ENCODE results near the gene TPTE.
"Not testable (repeated sequence)": the region's sequence is repeated elsewhere in the genome, so short reads cannot be mapped to it uniquely, and the experiment has no call there.

The TPTE gene

DNA sequence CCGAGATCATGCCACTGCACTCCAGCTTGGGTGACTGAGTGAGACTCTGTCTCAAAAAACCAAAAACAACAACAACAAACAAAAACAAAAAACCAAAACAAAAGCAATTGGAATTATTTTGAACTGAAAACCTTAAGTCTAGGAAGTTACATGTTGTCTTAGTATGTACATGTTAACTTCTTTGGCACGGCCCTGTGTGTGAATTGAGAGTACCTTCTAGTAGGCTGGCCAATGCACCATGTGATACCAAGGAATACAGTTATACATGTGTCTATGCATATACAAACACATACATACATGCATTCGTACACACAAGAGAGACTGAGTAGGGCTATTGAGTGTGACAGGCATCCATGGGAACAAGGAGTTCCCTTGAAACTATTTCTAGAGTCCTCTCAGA, 18.6 kb downstream of the TPTE start:
- POLR2A ChIA-PET = no interaction called here
- no peak overlapping the region for H3K4me3 ChIP-seq (ENCODE audit: low read depth, low read length)
- H3K27ac ChIP-seq (ENCODE audit: extremely low read depth, low read depth, low read length) = no peak overlapping the region
- no peaks in the 10 kb centered on the region; the same call in 1 of the 2 replicates for H3K9me3 ChIP-seq (ENCODE audit: control insufficient read depth, insufficient read depth, low read depth, low read length)
- no peaks in the 10 kb centered on the region for H3K4me1 ChIP-seq (ENCODE audit: control insufficient read depth, insufficient read depth, low read length)
- TF ChIP-seq ZNF555 (tag by site-specific recombination; conservative IDR thresholded peaks at IDR 0.05) = no peak
- no peak for TF ChIP-seq ZEB2 (tag by site-specific recombination; IDR thresholded peaks at IDR 0.05)
- H3K36me3 ChIP-seq (ENCODE audit: control insufficient read depth in 2 of 2, insufficient read depth in 1 of 2, low read length in 2 of 2) = no peaks in the 10 kb centered on the region
- CTCF ChIA-PET = no interaction called here

DNA sequence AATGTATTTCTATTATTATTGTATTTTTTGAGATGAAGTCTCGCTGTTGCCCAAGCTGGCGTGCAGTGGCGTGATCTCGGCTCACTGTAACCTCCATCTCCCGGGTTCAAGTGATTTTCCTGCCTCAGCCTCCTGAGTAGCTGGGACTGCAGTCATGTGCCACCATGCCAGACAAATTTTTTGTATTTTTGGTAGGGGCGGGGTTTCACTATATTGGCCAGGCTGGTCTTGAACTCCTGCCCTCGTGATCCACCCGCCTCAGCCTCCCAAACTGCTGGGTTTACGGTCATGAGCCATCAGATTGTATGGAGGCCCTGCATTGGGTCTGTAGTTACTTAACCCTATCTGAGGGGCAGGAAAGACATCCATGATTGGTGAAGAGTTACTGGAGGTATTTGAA, 23.0 kb downstream of the TPTE start:
- H3K36me3 ChIP-seq (ENCODE audit: control insufficient read depth in 2 of 2, insufficient read depth in 1 of 2, low read length in 2 of 2); H3K9me3 ChIP-seq (ENCODE audit: control insufficient read depth, insufficient read depth, low read depth, low read length); H3K4me1 ChIP-seq (ENCODE audit: control insufficient read depth, insufficient read depth, low read length); H3K27ac ChIP-seq (ENCODE audit: extremely low read depth, low read depth, low read length); POLR2A ChIA-PET; H3K4me3 ChIP-seq (ENCODE audit: low read depth, low read length); CTCF ChIA-PET: not testable (repeated sequence)

DNA sequence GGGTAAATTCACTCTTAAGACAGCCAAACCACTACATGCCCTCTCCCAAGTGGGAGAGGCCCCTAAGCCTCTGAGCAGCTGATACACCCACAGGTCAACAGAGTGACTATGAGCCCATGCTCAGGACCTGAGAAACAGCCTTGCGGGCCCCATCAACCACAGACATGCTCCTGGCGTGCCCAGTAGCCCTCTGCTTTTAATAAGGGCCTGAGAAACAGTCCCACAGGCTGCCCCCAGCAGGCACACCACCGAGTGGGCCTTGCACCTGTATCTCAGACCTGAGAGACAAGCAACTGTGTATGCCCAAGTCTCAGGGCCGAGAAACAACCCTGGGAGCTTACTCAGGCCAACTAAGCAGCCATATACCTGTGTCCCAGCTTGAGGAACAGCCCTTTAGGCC, 26.5 kb downstream of the TPTE start:
- H3K36me3 ChIP-seq (ENCODE audit: control insufficient read depth in 2 of 2, insufficient read depth in 1 of 2, low read length in 2 of 2); H3K27ac ChIP-seq (ENCODE audit: extremely low read depth, low read depth, low read length); H3K9me3 ChIP-seq (ENCODE audit: control insufficient read depth, insufficient read depth, low read depth, low read length); POLR2A ChIA-PET; CTCF ChIA-PET; H3K4me1 ChIP-seq (ENCODE audit: control insufficient read depth, insufficient read depth, low read length); H3K4me3 ChIP-seq (ENCODE audit: low read depth, low read length): not testable (repeated sequence)

DNA sequence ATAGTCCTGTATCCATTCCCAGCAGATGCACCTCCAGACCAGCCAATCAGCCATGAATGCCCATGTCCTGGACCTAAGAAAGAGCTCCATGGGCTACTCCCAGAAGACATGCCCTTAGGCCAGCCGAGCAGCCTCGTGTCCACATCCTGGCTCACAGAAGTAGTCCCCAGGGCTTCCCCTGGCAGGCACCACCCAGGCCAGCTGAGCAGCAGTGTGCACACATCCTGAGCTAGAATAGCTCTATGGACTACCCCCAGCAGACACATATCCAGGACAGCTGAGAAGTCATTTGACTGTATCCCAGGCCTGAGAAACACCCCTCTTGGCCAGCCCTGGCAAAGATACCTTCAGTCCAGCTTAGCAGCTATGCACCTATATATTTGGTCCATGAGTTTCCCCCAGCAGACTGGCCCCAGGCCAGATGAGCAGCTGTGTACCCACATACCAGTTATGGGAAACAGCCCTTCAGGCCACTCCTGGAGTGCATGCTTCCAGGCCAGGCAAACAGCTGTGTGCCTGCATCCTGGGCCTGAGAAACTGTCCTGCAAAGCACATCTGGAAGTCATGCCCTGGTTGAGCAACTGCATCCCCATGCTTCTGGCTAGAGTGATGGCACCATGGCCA, 27.1 kb downstream of the TPTE start:
- H3K4me1 ChIP-seq (ENCODE audit: control insufficient read depth, insufficient read depth, low read length); H3K4me3 ChIP-seq (ENCODE audit: low read depth, low read length); POLR2A ChIA-PET; H3K27ac ChIP-seq (ENCODE audit: extremely low read depth, low read depth, low read length); H3K36me3 ChIP-seq (ENCODE audit: control insufficient read depth in 2 of 2, insufficient read depth in 1 of 2, low read length in 2 of 2); CTCF ChIA-PET; H3K9me3 ChIP-seq (ENCODE audit: control insufficient read depth, insufficient read depth, low read depth, low read length): not testable (repeated sequence)

DNA sequence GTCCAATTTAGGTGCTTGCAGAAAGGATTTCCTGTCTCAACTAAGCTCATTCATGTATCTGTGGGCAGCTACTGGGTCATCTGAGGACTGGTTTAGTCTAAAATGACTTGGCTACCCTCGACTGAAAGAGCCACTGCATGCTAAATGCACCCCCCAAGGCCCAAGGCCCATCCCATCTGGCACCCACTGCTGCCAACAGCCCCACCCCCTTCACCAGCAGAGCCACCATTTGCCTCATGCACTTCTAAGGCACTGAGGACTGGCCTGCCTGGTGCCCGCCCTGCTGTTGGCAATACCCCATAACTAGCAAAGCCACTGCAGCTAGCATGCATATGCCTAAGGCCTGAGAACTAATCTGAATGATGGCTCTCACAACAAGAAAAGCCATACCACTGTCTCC, 49.4 kb downstream of the TPTE start:
- CTCF ChIA-PET; H3K4me1 ChIP-seq (ENCODE audit: control insufficient read depth, insufficient read depth, low read length); H3K36me3 ChIP-seq (ENCODE audit: control insufficient read depth in 2 of 2, insufficient read depth in 1 of 2, low read length in 2 of 2); H3K4me3 ChIP-seq (ENCODE audit: low read depth, low read length); H3K9me3 ChIP-seq (ENCODE audit: control insufficient read depth, insufficient read depth, low read depth, low read length); H3K27ac ChIP-seq (ENCODE audit: extremely low read depth, low read depth, low read length); POLR2A ChIA-PET: not testable (repeated sequence)

DNA sequence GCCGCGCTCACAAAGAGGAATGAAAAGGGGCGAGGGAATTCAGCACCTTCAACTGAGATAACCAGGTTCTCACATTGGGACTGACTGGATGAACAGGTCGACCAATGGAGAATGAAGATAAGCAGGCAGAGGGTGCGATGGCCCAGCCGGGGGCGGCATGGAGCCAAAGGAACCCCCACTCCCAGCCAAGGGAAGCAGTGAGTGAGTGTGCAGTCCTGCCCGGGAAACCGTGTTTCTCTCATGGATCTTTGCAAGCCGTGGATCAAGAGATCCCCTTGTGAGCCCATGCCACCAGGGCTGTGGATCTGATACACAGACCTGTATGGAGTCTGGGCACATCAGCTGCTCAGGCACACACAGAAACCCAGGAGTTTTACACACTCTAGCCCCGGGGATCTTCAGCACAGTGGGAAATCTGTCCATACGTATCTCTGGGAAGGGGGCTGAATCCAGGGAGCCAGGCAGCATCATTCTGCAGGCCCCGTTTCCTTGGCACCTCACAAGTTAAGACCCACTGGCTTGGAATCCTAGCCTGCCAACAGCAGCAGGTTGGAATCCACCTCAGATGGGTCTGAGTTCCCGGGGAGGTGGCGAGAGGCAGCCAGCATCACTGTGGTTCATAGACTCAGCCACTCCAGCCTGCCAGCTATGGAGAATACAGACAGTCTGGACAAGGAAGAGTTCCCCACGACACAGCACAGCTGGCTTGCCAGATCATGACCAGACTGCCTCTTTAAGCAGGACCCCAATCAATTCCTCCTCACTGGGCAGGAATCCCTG, 53.3 kb downstream of the TPTE start:
- H3K4me1 ChIP-seq (ENCODE audit: control insufficient read depth, insufficient read depth, low read length); H3K9me3 ChIP-seq (ENCODE audit: control insufficient read depth, insufficient read depth, low read depth, low read length); H3K4me3 ChIP-seq (ENCODE audit: low read depth, low read length); H3K27ac ChIP-seq (ENCODE audit: extremely low read depth, low read depth, low read length); CTCF ChIA-PET; POLR2A ChIA-PET; H3K36me3 ChIP-seq (ENCODE audit: control insufficient read depth in 2 of 2, insufficient read depth in 1 of 2, low read length in 2 of 2): not testable (repeated sequence)

DNA sequence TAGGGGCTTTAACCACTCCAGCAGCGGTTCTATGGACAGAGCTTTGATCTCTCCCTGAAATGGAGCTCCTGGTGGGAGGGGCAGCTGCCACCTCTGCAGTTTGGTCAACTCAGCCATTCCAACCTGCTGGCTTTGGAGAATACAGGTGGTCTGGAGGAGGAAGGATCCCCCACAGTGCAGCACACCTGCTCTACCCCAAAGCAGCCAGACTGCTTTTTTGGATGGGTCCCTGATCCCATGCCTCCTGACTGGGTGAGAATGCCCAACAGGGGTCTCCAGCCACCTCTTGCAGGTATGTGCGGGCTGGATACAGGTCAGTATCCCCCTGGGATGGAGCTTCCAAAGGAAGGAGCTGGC, 53.9 kb downstream of the TPTE start:
- H3K4me1 ChIP-seq (ENCODE audit: control insufficient read depth, insufficient read depth, low read length) = no peaks in the 10 kb centered on the region
- TF ChIP-seq ZNF157 (tag by site-specific recombination; IDR thresholded peaks at IDR 0.05) (no peak), ZSCAN30 (tag by site-specific recombination; IDR thresholded peaks at IDR 0.05) (no peak), SCRT2 (tag by site-specific recombination; IDR thresholded peaks at IDR 0.05) (no peak), RBAK (tag by site-specific recombination; IDR thresholded peaks at IDR 0.05) (no peak), ZNF785 (tag by site-specific recombination; IDR thresholded peaks at IDR 0.05) (no peak), ZSCAN23 (tag by site-specific recombination; IDR thresholded peaks at IDR 0.05) (no peak), ZNF776 (tag by site-specific recombination; IDR thresholded peaks at IDR 0.05; ENCODE audit: borderline replicate concordance) (no peak)
- H3K36me3 ChIP-seq (ENCODE audit: control insufficient read depth in 2 of 2, insufficient read depth in 1 of 2, low read length in 2 of 2) = no peaks in the 10 kb centered on the region
- H3K27ac ChIP-seq (ENCODE audit: extremely low read depth, low read depth, low read length) = no peak overlapping the region
- CTCF ChIA-PET = no interaction called here
- POLR2A ChIA-PET = no interaction called here
- H3K9me3 ChIP-seq (ENCODE audit: control insufficient read depth, insufficient read depth, low read depth, low read length) = no peaks in the 10 kb centered on the region; the same call in 1 of the 2 replicates
- H3K4me3 ChIP-seq (ENCODE audit: low read depth, low read length) = no peak overlapping the region

DNA sequence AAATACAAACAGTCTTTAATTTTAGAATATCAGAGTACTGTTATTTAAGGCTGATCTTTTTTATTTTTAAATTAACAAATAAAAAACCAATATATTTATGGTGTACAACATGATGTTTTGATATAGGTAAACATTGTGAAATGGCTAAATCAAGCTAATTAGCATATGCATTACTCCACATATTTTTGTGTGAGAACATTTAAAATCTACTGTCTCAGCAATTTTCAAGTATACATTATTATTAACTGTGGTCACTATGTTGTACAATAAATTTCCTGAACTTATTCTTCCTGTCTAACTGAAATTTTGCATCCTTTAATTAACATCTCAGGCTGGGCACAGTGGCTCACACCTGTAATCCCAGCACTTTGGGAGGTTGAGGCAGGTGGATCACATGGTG, 57.5 kb downstream of the TPTE start:
- H3K4me3 ChIP-seq (ENCODE audit: low read depth, low read length); H3K36me3 ChIP-seq (ENCODE audit: control insufficient read depth in 2 of 2, insufficient read depth in 1 of 2, low read length in 2 of 2); H3K4me1 ChIP-seq (ENCODE audit: control insufficient read depth, insufficient read depth, low read length); CTCF ChIA-PET; H3K27ac ChIP-seq (ENCODE audit: extremely low read depth, low read depth, low read length); H3K9me3 ChIP-seq (ENCODE audit: control insufficient read depth, insufficient read depth, low read depth, low read length); POLR2A ChIA-PET: not testable (repeated sequence)
